ENCODE data around the gene TSKU. TPM values are rescaled to one million over a fixed set of nuclear protein-coding genes. Genes with fewer than 3 reads are reported as not detected.

TSKU gene
- total and polyA plus RNA-seq, 2 experiments from 2014 or later = 11.7 to 31.1 TPM

GRCh38 chr11:76795936-76796441 lies 12.8 kb downstream of the TSKU start:
- Histone ChIP-seq H3K4me2 (no peak overlapping the region), H3K9me2 (ENCODE audit: insufficient read depth) (no peaks in the 10 kb centered on the region), H4K20me1 (replicated peaks; ENCODE audit: insufficient read depth) (peaks cover 3% of the 10 kb centered on the region; the same call in 1 of the 2 replicates), H3K27ac (ENCODE audit: low read depth) (no peak overlapping the region), H3K27me3 (ENCODE audit: insufficient read depth) (no peaks in the 10 kb centered on the region), H3F3A (replicated peaks; ENCODE audit: low read depth) (no peaks in the 10 kb centered on the region), H3K4me1 (ENCODE audit: insufficient read depth) (peaks cover 25% of the 10 kb centered on the region), H3K79me2 (replicated peaks; ENCODE audit: insufficient read depth) (peaks cover 37% of the 10 kb centered on the region), H3K4me3 (no peak overlapping the region), H3K36me3 (ENCODE audit: insufficient read depth) (peaks cover 5% of the 10 kb centered on the region; the same call in 1 of the 2 replicates), H2AFZ (no peak overlapping the region)
- Mint-ChIP-seq H3K4me3 (no peak overlapping the region), H3K36me3 (ENCODE audit: low read depth) (peaks cover 36% of the 10 kb centered on the region), H3K4me1 (peaks cover 44% of the 10 kb centered on the region), H3K27ac (no peak overlapping the region), H3K9me3 (peaks cover 22% of the 10 kb centered on the region), H3K27me3 (ENCODE audit: insufficient read depth, low read depth, poor library complexity) (peaks cover 12% of the 10 kb centered on the region)
- TF ChIP-seq ZNF331 (CRISPR knock-in tag; IDR thresholded peaks at IDR 0.05; ENCODE audit: low read depth) (no peak), EZH2phosphoT487 (IDR thresholded peaks at IDR 0.05; ENCODE audit: unreplicated experiment) (no peak), ETS1 (IDR thresholded peaks at IDR 0.05) (no peak), CREB1 (CRISPR knock-in tag; IDR thresholded peaks at IDR 0.05; ENCODE audit: low read depth) (no peak), STAT1 (IDR thresholded peaks at IDR 0.05; ENCODE audit: unreplicated experiment) (no peak), POLR2AphosphoS5 (IDR thresholded peaks at IDR 0.05; ENCODE audit: low read depth) (no peak), NANOG (IDR thresholded peaks at IDR 0.05; ENCODE audit: borderline replicate concordance) (no peak), JUNB (IDR thresholded peaks at IDR 0.05; ENCODE audit: unreplicated experiment) (no peak), EZH2 (IDR thresholded peaks at IDR 0.05; ENCODE audit: low read depth, unreplicated experiment) (no peak), REST (IDR thresholded peaks at IDR 0.05; ENCODE audit: unreplicated experiment) (no peak)
- no peak for ATAC-seq
- no peak for DNase-seq (ENCODE audit: low spot score)

GRCh38 chr11:76796511-76797198 lies 13.5 kb downstream of the TSKU start:
- Histone ChIP-seq H3K27ac (ENCODE audit: low read depth) (no peak overlapping the region), H3K79me2 (replicated peaks; ENCODE audit: insufficient read depth) (peaks cover 30% of the 10 kb centered on the region), H3K27me3 (ENCODE audit: insufficient read depth) (no peaks in the 10 kb centered on the region), H3F3A (replicated peaks; ENCODE audit: low read depth) (no peaks in the 10 kb centered on the region), H3K4me2 (no peak overlapping the region), H4K20me1 (replicated peaks; ENCODE audit: insufficient read depth) (peaks cover 3% of the 10 kb centered on the region; the same call in 1 of the 2 replicates), H2AFZ (no peak overlapping the region), H3K36me3 (ENCODE audit: insufficient read depth) (no peaks in the 10 kb centered on the region; the same call in 1 of the 2 replicates), H3K9me2 (ENCODE audit: insufficient read depth) (no peaks in the 10 kb centered on the region), H3K4me3 (no peak overlapping the region), H3K4me1 (ENCODE audit: insufficient read depth) (peaks cover 29% of the 10 kb centered on the region)
- no peak for ATAC-seq
- Mint-ChIP-seq H3K9me3 (peaks cover 15% of the 10 kb centered on the region), H3K4me1 (peaks cover 51% of the 10 kb centered on the region), H3K27me3 (ENCODE audit: insufficient read depth, low read depth, poor library complexity) (peaks cover 11% of the 10 kb centered on the region), H3K4me3 (no peak overlapping the region), H3K36me3 (ENCODE audit: low read depth) (peaks cover 29% of the 10 kb centered on the region), H3K27ac (no peak overlapping the region)
- DNase-seq (ENCODE audit: low spot score) = no peak
- no peak for TF ChIP-seq JUNB (IDR thresholded peaks at IDR 0.05; ENCODE audit: unreplicated experiment)
- TF ChIP-seq ETS1 (IDR thresholded peaks at IDR 0.05) = no peak
- no peak for TF ChIP-seq ZNF114 (CRISPR knock-in tag; IDR thresholded peaks at IDR 0.05)
- TF ChIP-seq NANOG (IDR thresholded peaks at IDR 0.05; ENCODE audit: borderline replicate concordance) = no peak
- TF ChIP-seq EZH2 (IDR thresholded peaks at IDR 0.05; ENCODE audit: low read depth, unreplicated experiment) = no peak
- no peak for TF ChIP-seq EZH2phosphoT487 (IDR thresholded peaks at IDR 0.05; ENCODE audit: unreplicated experiment)
- TF ChIP-seq POLR2AphosphoS5 (IDR thresholded peaks at IDR 0.05; ENCODE audit: low read depth) = no peak
- TF ChIP-seq REST (IDR thresholded peaks at IDR 0.05; ENCODE audit: unreplicated experiment) = no peak

All from GM23338 (cell line).